K562 (cell line): ENCODE data around the gene WDR49.

Source experiments
- ARNT ChIP-seq, 2 experiments: fragments of 450-650 bp; IDR thresholded peaks; 2 replicates each; pipeline ENCODE4 v1.6.1; 2016; ENCODE audit warnings: mild to moderate bottlenecking in 1 of 2
- CEBPB ChIP-seq: fragments of 450-650 bp; IDR thresholded peaks from 2 replicates; pipeline ENCODE4 v1.6.1; 2016; ENCODE audit warnings: missing genetic modification characterization, missing compliant biosample characterization
- EZH2 ChIP-seq: IDR thresholded peaks from 2 replicates; pipeline ENCODE4 v1.6.1; 2012; ENCODE audit warnings: low read depth, mild to moderate bottlenecking, inconsistent platforms, low read length, borderline replicate concordance
- MAFF ChIP-seq: IDR thresholded peaks from 2 replicates; pipeline ENCODE4 v1.6.1; 2012; ENCODE audit warnings: low read length, improper control_type of control experiment
- SIN3A ChIP-seq, 2 experiments: fragments of 150-350 bp in 1 of 2; IDR thresholded peaks; 2 replicates each; pipeline ENCODE4 v1.6.1; 2011 to 2016; ENCODE audit warnings: borderline replicate concordance in 2 of 2, low read depth in 2 of 2, low read length in 2 of 2, mild to moderate bottlenecking in 2 of 2, moderate library complexity in 2 of 2; ENCODE audit not compliant: control insufficient read depth in 1 of 2
- SMARCA4 ChIP-seq: fragments of 450-650 bp; IDR thresholded peaks from 2 replicates; pipeline ENCODE4 v1.6.1; 2016
- TCF7 ChIP-seq: sonication (generic); IDR thresholded peaks from 2 replicates; pipeline ENCODE4 v1.6.1; 2016; ENCODE audit warnings: antibody characterized with exemption, borderline replicate concordance
- TF ChIP-seq, protein P1 (sequence below), 3 experiments: IDR thresholded peaks in 2 of 3; conservative IDR thresholded peaks in 1 of 3; 2 replicates each; pipeline ENCODE4 v1.5.1; 2011 to 2012; ENCODE audit warnings: low read length in 3 of 3, mild to moderate bottlenecking in 3 of 3, control low read depth in 2 of 3, improper control_type of control experiment in 1 of 3, inconsistent platforms in 1 of 3, low read depth in 1 of 3, mixed read lengths in 1 of 3, moderate library complexity in 1 of 3; ENCODE audit not compliant: insufficient read depth in 2 of 3

DNA sequence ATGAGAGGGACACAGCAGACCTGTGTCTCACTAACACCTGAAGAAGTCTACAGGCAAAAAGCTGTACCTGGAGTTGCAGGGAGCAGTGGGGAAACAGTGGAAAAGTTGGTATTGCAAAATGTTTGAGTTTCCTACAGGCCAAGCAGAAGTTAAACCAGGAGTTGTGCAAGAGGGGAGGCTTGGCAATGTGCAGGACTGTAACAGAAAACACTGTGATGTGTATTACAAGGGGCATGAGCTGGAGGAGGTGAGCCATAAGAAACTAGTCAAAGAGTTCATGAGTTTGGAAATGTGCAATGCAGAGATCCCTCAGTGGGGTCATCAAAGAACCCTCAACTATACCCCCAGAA is 132.8 kb downstream of the WDR49 start:
- TF ChIP-seq SMARCA4 (no peak), MAFF (no peak), SIN3A (IDR thresholded peaks at IDR 0.05; ENCODE audit: borderline replicate concordance in 2 of 2, control insufficient read depth in 1 of 2, low read depth in 2 of 2, low read length in 2 of 2) (no peak), CEBPB (tag) (no peak), TCF7 (no peak), ARNT (IDR thresholded peaks at IDR 0.05) (no peak), EZH2 (no peak)
- TF ChIP-seq, protein P1, sequence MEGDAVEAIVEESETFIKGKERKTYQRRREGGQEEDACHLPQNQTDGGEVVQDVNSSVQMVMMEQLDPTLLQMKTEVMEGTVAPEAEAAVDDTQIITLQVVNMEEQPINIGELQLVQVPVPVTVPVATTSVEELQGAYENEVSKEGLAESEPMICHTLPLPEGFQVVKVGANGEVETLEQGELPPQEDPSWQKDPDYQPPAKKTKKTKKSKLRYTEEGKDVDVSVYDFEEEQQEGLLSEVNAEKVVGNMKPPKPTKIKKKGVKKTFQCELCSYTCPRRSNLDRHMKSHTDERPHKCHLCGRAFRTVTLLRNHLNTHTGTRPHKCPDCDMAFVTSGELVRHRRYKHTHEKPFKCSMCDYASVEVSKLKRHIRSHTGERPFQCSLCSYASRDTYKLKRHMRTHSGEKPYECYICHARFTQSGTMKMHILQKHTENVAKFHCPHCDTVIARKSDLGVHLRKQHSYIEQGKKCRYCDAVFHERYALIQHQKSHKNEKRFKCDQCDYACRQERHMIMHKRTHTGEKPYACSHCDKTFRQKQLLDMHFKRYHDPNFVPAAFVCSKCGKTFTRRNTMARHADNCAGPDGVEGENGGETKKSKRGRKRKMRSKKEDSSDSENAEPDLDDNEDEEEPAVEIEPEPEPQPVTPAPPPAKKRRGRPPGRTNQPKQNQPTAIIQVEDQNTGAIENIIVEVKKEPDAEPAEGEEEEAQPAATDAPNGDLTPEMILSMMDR (IDR thresholded peaks at IDR 0.05 in 2 of 3, conservative IDR thresholded peaks at IDR 0.05 in 1 of 3; ENCODE audit: insufficient read depth in 2 of 3, low read depth in 1 of 3, low read length in 3 of 3), result no peak
